SK-N-SH (cell line): ENCODE data around the gene GRM5. TPM values are rescaled to one million over a fixed set of nuclear protein-coding genes. Genes with fewer than 3 reads are reported as not detected.

Experiments used
- CTCF ChIA-PET: fragments of 300-600, 350-600 bp; formaldehyde crosslinking; extraction: SDS; loops from one replicate; lab custom pipeline; 2021; lab: Yijun Ruan, JAX
- POLR2A ChIA-PET: fragments of 350-600 bp; sonication (Branson Sonifier 250); formaldehyde crosslinking; extraction: SDS; loops from one replicate; lab custom pipeline; 2020; ENCODE audit warnings: antibody characterized with exemption, inconsistent platforms; lab: Yijun Ruan, JAX
- DNase-seq: peaks from one replicate; pipeline ENCODE4 v3.0.0; 2012
- H2AFZ ChIP-seq: fragments of 200-600 bp; sonication (generic); 2 replicates; pipeline ENCODE4 v1.8.1; 2016; ENCODE audit warnings: antibody characterized with exemption, mild to moderate bottlenecking, low read depth
- H3F3A ChIP-seq: fragments of 200-600 bp; sonication (generic); replicated peaks from 2 replicates; pipeline ENCODE3; 2016; ENCODE audit warnings: antibody characterized with exemption, mild to moderate bottlenecking; ENCODE audit not compliant: insufficient read depth
- H3K27ac ChIP-seq, 2 experiments: fragments of 200-500 bp in 1 of 2; fragments of 200-600 bp in 1 of 2; sonication (Bioruptor generic) in 1 of 2; sonication (generic), shearing (Covaris generic) in 1 of 2; 2 replicates each; pipeline versions ENCODE4 v1.5.1 to v1.6.1; 2014 to 2016; ENCODE audit warnings: low read depth in 2 of 2, inconsistent platforms in 1 of 2, low read length in 1 of 2, mild to moderate bottlenecking in 1 of 2, mixed read lengths in 1 of 2
- H3K27me3 ChIP-seq: fragments of 200-600 bp; sonication (generic), shearing (Covaris generic); 2 replicates; pipeline ENCODE4 v1.6.1; 2016; ENCODE audit warnings: mixed run types; ENCODE audit not compliant: insufficient read depth
- H3K36me3 ChIP-seq, 2 experiments: fragments of 200-500 bp in 1 of 2; fragments of 200-600 bp in 1 of 2; sonication (Bioruptor generic) in 1 of 2; sonication (generic) in 1 of 2; replicated peaks in 1 of 2; 2 replicates each; pipeline versions ENCODE3 to v1.5.1; 2014 to 2016; ENCODE audit warnings: low read length in 1 of 2, mild to moderate bottlenecking in 1 of 2; ENCODE audit not compliant: insufficient read depth in 2 of 2, control insufficient read depth in 1 of 2
- H3K4me1 ChIP-seq, 2 experiments: fragments of 200-500 bp in 1 of 2; fragments of 200-600 bp in 1 of 2; sonication (Bioruptor generic) in 1 of 2; sonication (generic), shearing (Covaris generic) in 1 of 2; 2 replicates each; pipeline versions ENCODE4 v1.5.1 to v1.6.1; 2014 to 2016; ENCODE audit warnings: low read depth in 1 of 2, low read length in 1 of 2, mixed run types in 1 of 2; ENCODE audit not compliant: insufficient read depth in 2 of 2, control insufficient read depth in 1 of 2
- H3K4me2 ChIP-seq: fragments of 200-600 bp; sonication (generic), shearing (Covaris generic); 2 replicates; pipeline ENCODE4 v1.6.1; 2017; ENCODE audit warnings: mixed run types
- H3K4me3 ChIP-seq, 2 experiments: fragments of 200-500 bp in 1 of 2; fragments of 200-600 bp in 1 of 2; sonication (Bioruptor generic) in 1 of 2; sonication (generic), shearing (Covaris generic) in 1 of 2; 2 replicates each; pipeline versions ENCODE4 v1.5.1 to v1.8.1; 2014 to 2016; ENCODE audit warnings: low read depth in 2 of 2, inconsistent platforms in 1 of 2, low read length in 1 of 2, mild to moderate bottlenecking in 1 of 2, mixed read lengths in 1 of 2, moderate library complexity in 1 of 2
- H3K79me2 ChIP-seq: fragments of 200-600 bp; sonication (generic); 2 replicates; pipeline ENCODE4 v1.8.1; 2017; ENCODE audit warnings: mild to moderate bottlenecking; ENCODE audit not compliant: insufficient read depth
- H3K9ac ChIP-seq: fragments of 200-600 bp; sonication (generic); 2 replicates; pipeline ENCODE4 v1.6.1; 2017; ENCODE audit warnings: mixed run types
- H3K9me2 ChIP-seq: fragments of 200-600 bp; sonication (generic); 2 replicates; pipeline ENCODE4 v1.6.1; 2017; ENCODE audit warnings: mixed run types
- H3K9me3 ChIP-seq: fragments of 200-600 bp; sonication (generic); 2 replicates; pipeline ENCODE4 v1.6.1; 2017; ENCODE audit warnings: mixed run types, mild to moderate bottlenecking, moderate library complexity
- H4K20me1 ChIP-seq: fragments of 200-600 bp; sonication (generic); 2 replicates; pipeline ENCODE4 v1.6.1; 2017; ENCODE audit warnings: mild to moderate bottlenecking, mixed run types; ENCODE audit not compliant: insufficient read depth
- ELF1 ChIP-seq: IDR thresholded peaks from 2 replicates; pipeline ENCODE4 v1.4.0; 2012
- EP300 ChIP-seq, 2 experiments: IDR thresholded peaks; 2 replicates each; pipeline versions ENCODE4 v1.4.0 to v1.6.1; 2012; ENCODE audit warnings: borderline replicate concordance in 1 of 2, low read depth in 1 of 2, low read length in 1 of 2
- EZH2phosphoT487 ChIP-seq: fragments of 200-600 bp; sonication (generic); IDR thresholded peaks from 2 replicates; pipeline ENCODE4 v1.6.1; 2017; ENCODE audit warnings: low read depth, mixed run types, mild to moderate bottlenecking, antibody characterized with exemption, moderate library complexity, borderline replicate concordance
- FOSL2 ChIP-seq: IDR thresholded peaks from 2 replicates; pipeline ENCODE4 v1.4.0; 2012; ENCODE audit warnings: low read depth, mild to moderate bottlenecking, moderate library complexity, borderline replicate concordance
- FOXM1 ChIP-seq: IDR thresholded peaks from 2 replicates; pipeline ENCODE4 v1.4.0; 2012; ENCODE audit warnings: low read depth, mild to moderate bottlenecking
- GABPA ChIP-seq: IDR thresholded peaks from 2 replicates; pipeline ENCODE4 v1.4.0; 2012; ENCODE audit warnings: low read depth, mild to moderate bottlenecking
- GATA2 ChIP-seq: sonication (generic); formaldehyde crosslinking; IDR thresholded peaks from 2 replicates; pipeline ENCODE4 v1.5.0; 2020; ENCODE audit warnings: mild to moderate bottlenecking, missing genetic modification reagents
- IRF3 ChIP-seq: fragments of 150-350 bp; IDR thresholded peaks from 2 replicates; pipeline ENCODE4 v1.6.1; 2016; ENCODE audit warnings: mild to moderate bottlenecking, low read depth, low read length
- MAX ChIP-seq: IDR thresholded peaks from 2 replicates; pipeline ENCODE4 v1.4.0; 2012; ENCODE audit warnings: low read depth
- MEF2A ChIP-seq: IDR thresholded peaks from 2 replicates; pipeline ENCODE4 v1.4.0; 2012; ENCODE audit warnings: low read depth, borderline replicate concordance
- NFIC ChIP-seq: IDR thresholded peaks from 2 replicates; pipeline ENCODE4 v1.4.0; 2012; ENCODE audit warnings: borderline replicate concordance
- PBX3 ChIP-seq: IDR thresholded peaks from 2 replicates; pipeline ENCODE4; 2012
- POLR2AphosphoS5 ChIP-seq: IDR thresholded peaks from 2 replicates; pipeline ENCODE4 v1.6.1; 2012; ENCODE audit warnings: low read depth, low read length
- RFX5 ChIP-seq: IDR thresholded peaks from 2 replicates; pipeline ENCODE4 v1.6.1; 2012; ENCODE audit warnings: mild to moderate bottlenecking, improper control_type of control experiment, low read length
- SIN3A ChIP-seq: IDR thresholded peaks from 2 replicates; pipeline ENCODE4 v1.6.1; 2012; ENCODE audit warnings: low read depth, mild to moderate bottlenecking, low read length, moderate library complexity, borderline replicate concordance
- SMC3 ChIP-seq: IDR thresholded peaks from 2 replicates; pipeline ENCODE4 v1.6.1; 2012; ENCODE audit warnings: low read depth, low read length, improper control_type of control experiment
- USF1 ChIP-seq: IDR thresholded peaks from 2 replicates; pipeline ENCODE4 v1.4.0; 2012; ENCODE audit warnings: low read depth, borderline replicate concordance
- ZBTB33 ChIP-seq: IDR thresholded peaks from 2 replicates; pipeline ENCODE4 v1.4.0; 2012; ENCODE audit warnings: low read depth, borderline replicate concordance
- WGBS: methylation state at CpG from one replicate; pipeline ENCODE4 v1.1.6; 2017; ENCODE audit warnings: low lambda C conversion rate; 5-methylcytosine and 5-hydroxymethylcytosine counted together
- polyA plus RNA-seq, 3 experiments: library from polyadenylated mRNA; depleted of rRNA; stranded (reverse); fragments of >200 nt; gene quantifications; 2 replicates each; pipeline ENCODE4 v1.2.3, GENCODE V29; 2012

Gene GRM5
- polyA plus RNA-seq, 1 of the 3 experiments (the other 2 are of a cell fraction), result not detected

- H3F3A ChIP-seq, result no peaks in the 10 kb centered on the region
- H3K4me2 ChIP-seq, result no peak overlapping the region
- H4K20me1 ChIP-seq, result no peaks in the 10 kb centered on the region
- 78% methylated on average over 2 of the region's 2 CpGs for WGBS
- no peaks in the 10 kb centered on the region for H3K27me3 ChIP-seq
- no peaks in the 10 kb centered on the region for H3K9me3 ChIP-seq
- no peak for DNase-seq
- no peak overlapping the region for H3K27ac ChIP-seq
- H2AFZ ChIP-seq, result no peak overlapping the region
- no peak overlapping the region for H3K9ac ChIP-seq
- no peaks in the 10 kb centered on the region for H3K9me2 ChIP-seq
- no peak overlapping the region for H3K4me3 ChIP-seq
- TF ChIP-seq EP300 (IDR thresholded peaks at IDR 0.05; ENCODE audit: borderline replicate concordance in 1 of 2, low read depth in 1 of 2, low read length in 1 of 2) (no peak), EZH2phosphoT487 (no peak), POLR2AphosphoS5 (no peak), ELF1 (no peak), FOXM1 (no peak), MEF2A (no peak), IRF3 (no peak), GATA2 (CRISPR knock-in tag) (no peak), FOSL2 (no peak), NFIC (no peak), SIN3A (no peak), PBX3 (no peak), SMC3 (no peak), MAX (no peak), RFX5 (no peak), USF1 (no peak), ZBTB33 (no peak), GABPA (no peak)
- H3K36me3 ChIP-seq, result no peaks in the 10 kb centered on the region
- ChIA-PET CTCF (no interaction called here), POLR2A (no interaction called here)
- no peaks in the 10 kb centered on the region for H3K4me1 ChIP-seq
- no peaks in the 10 kb centered on the region for H3K79me2 ChIP-seq
Measured at GRCh38 chr11:88455974-88456373, 609.8 kb downstream of the GRM5 start.
